Measurements from ENCODE around the gene IL1F10.

GRCh38 chr2:113120861-113121260, 53.1 kb downstream of the IL1F10 start:
- TF ChIP-seq CTCF (IDR thresholded peaks at IDR 0.05; ENCODE audit: low read depth, low read length, missing input control) (no peak), REST (IDR thresholded peaks at IDR 0.05) (no peak), GABPA (IDR thresholded peaks at IDR 0.05 in 1 of 2, conservative IDR thresholded peaks at IDR 0.05 in 1 of 2) (no peak), RAD21 (IDR thresholded peaks at IDR 0.05) (no peak), ZBTB33 (IDR thresholded peaks at IDR 0.05) (no peak), EGR1 (IDR thresholded peaks at IDR 0.05; ENCODE audit: low read depth in 2 of 2) (no peak), SP1 (IDR thresholded peaks at IDR 0.05) (no peak), ATF3 (IDR thresholded peaks at IDR 0.05) (no peak), HNF4A (conservative IDR thresholded peaks at IDR 0.05) (no peak), RXRA (IDR thresholded peaks at IDR 0.05) (no peak), TAF1 (conservative IDR thresholded peaks at IDR 0.05) (no peak), YY1 (IDR thresholded peaks at IDR 0.05) (no peak)

All from liver (tissue), 3 donors.